Vagina (tissue), 2 donors: ENCODE results near the gene GPC5.

Source experiments
- POLR2AphosphoS5 ChIP-seq, 2 donors: sonication (generic); formaldehyde crosslinking; IDR thresholded peaks; one replicate each; pipeline ENCODE4 v1.9.0; 2017; ENCODE audit warnings: antibody characterized with exemption in 2 of 2, mild to moderate bottlenecking in 2 of 2, low read depth in 1 of 2; ENCODE audit not compliant: insufficient read depth in 1 of 2
- TF ChIP-seq, protein P1 (sequence below), 3 experiments: fragments of 450-650 bp in 2 of 3; fragments of 200-600 bp in 1 of 3; sonication (generic) in 1 of 3; IDR thresholded peaks; one replicate each; pipeline ENCODE4 v1.5.1; 2017 to 2019; ENCODE audit warnings: antibody characterized with exemption in 3 of 3, mild to moderate bottlenecking in 2 of 3, moderate library complexity in 2 of 3

DNA sequence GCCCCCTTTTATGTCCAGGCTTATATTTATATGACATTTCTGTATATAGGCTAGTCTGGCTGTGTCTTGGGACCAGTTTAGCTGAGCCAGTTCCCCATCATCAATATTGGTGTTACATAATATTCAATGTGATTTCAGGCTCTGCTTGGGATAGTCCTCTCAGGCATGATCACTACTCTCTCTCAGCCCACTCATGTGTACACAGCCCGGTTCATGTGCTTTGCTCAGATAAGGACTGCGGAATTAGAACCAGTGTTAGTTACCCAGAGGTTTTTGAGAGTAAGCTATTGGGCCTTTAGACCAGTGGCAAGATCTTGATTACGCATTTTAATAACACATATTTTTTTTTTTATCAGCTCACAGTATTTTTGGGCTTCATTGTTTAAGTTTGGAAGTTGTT, 219.9 kb downstream of the GPC5 start:
- TF ChIP-seq POLR2AphosphoS5 (IDR thresholded peaks at IDR 0.05; ENCODE audit: insufficient read depth in 1 of 2, low read depth in 1 of 2): no peak
- TF ChIP-seq, protein P1, sequence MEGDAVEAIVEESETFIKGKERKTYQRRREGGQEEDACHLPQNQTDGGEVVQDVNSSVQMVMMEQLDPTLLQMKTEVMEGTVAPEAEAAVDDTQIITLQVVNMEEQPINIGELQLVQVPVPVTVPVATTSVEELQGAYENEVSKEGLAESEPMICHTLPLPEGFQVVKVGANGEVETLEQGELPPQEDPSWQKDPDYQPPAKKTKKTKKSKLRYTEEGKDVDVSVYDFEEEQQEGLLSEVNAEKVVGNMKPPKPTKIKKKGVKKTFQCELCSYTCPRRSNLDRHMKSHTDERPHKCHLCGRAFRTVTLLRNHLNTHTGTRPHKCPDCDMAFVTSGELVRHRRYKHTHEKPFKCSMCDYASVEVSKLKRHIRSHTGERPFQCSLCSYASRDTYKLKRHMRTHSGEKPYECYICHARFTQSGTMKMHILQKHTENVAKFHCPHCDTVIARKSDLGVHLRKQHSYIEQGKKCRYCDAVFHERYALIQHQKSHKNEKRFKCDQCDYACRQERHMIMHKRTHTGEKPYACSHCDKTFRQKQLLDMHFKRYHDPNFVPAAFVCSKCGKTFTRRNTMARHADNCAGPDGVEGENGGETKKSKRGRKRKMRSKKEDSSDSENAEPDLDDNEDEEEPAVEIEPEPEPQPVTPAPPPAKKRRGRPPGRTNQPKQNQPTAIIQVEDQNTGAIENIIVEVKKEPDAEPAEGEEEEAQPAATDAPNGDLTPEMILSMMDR (IDR thresholded peaks at IDR 0.05): no peak
